CD4-positive, alpha-beta T cell treated with Interleukin-2 at 100 ng/mL for 4 hours (primary cell): ENCODE measurements around the gene SLC1A2.

ENCODE experiments used
- DNase-seq: peaks from one replicate; pipeline ENCODE4 v3.0.0-alpha.2; 2020; ENCODE audit warnings: low spot score

Gene SLC1A2

GRCh38 chr11:35223371-35223796 is 196.0 kb downstream of the SLC1A2 start:
- no peak for DNase-seq

- no peak for DNase-seq
These were observed 200.4 kb downstream of the SLC1A2 start for GRCh38 chr11:35218956-35219355.

DNA sequence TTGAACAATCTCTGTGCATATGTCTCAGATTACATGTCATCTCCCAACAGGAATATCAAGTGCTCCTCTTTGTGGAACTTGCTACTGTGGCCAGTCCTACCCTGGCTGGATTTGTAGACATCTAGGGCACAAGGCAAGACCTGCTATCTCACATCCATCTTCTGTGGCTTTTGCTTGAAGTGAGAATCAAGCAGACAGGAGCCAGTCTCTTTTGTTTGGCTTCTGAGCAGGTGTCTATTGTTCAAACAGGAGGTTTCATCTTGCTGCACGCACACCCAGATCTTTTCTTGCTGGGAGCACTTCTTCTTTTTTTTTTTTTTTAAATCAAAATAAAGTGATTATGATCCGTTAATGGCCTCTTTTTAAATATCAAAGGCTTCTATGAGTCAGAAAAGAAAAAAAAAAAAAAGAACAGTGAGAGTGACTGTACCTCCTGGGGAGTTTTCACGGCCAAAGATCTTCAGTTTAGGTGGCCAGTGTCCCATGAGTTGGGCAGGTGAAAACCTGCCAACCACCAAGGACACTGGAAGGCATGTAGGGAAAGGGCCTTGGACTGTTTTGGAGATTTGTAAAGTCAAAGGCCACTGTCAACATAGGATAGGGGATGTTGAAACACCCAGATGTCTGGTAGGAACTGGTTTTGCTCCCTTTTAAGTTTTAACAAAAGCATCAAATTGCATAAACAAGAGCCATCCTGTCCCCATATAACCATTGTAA is 202.2 kb downstream of the SLC1A2 start:
- DNase-seq = peak; percentile 72

DNA sequence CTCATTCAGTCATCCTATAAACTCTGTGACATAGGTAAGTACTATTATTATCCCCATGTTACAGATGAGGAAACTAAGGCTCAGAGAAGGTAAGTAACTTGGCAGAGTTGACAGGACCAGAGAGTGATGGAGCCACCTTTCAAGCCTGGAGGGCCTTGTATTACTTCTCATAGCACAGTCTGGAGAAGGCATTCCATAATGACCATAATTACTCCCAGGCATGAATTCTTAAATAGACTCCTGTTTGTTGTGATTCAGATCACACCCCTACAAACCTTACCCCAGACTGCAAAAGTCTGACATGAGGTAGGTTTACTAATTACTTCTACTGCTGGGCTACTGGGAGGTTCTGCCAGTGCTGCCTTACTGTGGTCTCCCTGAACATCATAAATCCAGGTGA is 203.4 kb downstream of the SLC1A2 start:
- DNase-seq = no peak

DNA sequence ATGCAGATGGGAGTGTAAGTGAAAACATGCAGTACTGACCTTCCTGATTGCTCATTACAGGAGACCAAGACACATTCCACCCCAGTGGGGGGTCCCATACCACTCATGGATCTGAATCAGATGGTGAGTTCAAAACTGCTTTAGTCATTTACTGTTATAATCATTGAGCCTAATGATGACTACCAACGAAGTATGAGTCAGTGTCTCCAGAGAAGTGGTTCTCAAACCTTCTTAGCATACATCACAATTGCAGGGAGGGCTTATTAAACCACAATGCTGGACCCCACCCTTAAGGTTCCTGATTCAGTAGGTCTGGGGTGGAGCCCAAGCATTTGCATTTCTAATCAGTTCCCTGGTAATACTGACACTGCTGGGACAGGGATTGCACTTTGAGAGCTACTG is 204.6 kb downstream of the SLC1A2 start:
- peak; percentile 79 for DNase-seq

DNA sequence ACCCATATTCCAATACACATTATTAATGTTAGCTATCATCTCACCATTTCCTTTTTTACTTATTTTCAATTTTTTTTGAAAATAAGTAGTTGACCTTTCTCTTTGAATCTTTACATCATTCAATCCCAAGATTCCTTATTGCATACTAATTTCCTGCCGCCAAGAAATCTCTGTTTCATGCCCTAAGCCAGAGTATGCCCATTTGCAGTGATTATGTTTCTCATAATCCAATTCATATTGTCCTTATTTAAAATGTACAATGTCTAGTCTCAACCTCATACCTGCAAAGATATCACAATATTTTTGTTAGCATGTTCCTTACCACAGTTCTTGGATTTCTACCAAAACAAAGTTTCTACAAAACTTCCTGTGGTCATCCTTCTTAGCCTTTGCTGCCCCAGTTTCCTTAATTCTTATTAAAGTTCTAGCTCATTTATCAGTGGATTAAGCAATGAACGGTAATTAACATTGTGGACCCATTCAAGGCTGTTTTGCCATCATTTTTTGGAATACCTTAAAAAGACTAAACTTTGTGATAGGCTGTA is 205.1 kb downstream of the SLC1A2 start:
- no peak for DNase-seq

DNA sequence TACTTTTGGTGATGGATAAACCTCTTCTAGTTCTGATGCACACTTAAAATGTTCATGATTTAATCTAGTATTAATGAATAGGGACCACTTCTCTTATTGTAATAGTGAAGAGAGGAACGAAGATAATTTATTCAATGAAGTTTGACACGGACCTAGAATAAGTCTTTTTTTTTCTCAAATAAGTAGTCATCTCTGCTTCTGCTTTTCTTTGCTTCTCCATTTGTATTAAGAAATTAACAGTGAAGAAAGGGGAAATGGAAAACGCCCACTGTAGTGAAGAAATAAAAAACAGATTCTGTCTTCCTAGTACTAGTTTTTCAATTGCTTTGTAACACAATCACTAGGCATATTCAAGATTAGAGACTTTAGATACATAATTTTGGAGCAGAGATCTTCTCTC is 207.4 kb downstream of the SLC1A2 start:
- DNase-seq = no peak

DNA sequence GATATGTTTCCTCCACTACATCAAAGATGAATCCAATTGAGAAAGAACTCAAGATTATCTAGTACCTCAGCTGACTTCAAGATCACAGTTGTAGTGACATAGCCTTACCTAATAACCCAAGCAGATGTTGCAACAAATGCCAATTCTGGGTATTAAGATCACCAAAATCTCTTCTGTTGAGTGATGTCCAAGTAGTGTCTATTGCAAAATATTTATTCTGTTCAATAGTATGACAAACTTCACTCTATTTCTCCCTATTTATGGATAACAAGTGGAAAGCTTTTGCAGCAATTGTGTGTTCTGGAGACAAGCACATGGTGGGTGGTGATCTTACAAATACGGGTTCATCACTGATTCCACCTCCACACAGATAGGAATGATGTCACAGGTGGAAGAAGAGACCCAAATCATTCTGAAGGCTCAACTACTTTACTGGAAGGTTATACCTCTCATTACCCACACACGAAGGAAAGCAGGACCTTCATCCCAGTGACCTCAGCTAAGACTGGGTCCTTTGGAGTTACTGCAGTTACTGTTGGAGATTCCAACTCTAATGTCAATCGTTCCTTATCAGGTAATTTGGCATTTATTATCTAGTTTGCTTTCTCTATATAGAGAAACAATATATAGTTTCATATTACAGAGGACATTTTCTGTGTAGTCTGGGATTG is 208.3 kb downstream of the SLC1A2 start:
- no peak for DNase-seq

DNA sequence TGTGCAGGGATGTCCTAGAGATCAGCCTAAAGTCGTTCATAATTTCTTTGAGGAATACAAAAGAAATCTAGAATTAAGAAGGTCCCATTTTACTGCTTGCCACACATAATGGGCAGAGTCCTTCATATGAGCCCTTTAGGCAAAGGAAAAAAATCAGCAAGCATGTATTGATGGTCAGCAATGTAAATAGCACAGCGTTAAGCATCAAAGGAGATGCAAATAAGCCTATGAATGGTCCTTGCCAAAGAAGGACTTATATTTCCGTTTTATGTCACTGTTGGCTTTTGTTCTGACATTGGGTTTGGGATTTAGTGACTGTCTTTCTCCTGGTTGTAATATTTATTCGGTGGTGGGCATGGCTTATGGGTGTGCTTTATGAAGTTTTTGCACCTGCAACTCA is 210.6 kb downstream of the SLC1A2 start:
- DNase-seq = no peak

GRCh38 chr11:35207471-35208403 is 211.6 kb downstream of the SLC1A2 start:
- no peak for DNase-seq

DNA sequence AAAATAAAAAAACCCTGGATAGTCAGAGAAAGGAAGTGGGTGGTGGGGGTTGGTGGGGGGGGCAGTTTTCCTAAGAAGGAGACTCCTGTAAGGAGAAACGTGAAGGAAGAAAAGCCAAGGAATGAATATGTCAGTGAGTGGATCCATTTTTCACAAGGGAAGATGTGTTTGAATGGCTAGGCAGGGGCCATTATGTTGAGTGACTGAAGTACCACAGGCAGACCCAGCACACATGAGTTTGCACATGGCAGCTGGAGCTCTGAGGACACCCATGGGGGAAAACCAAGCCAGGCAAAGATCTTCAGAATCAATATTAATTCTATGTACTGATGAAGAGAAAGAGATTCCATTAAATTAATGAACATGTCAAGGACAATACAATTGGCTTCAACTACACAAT is 212.7 kb downstream of the SLC1A2 start:
- DNase-seq = no peak

GRCh38 chr11:35204614-35205013 is 214.7 kb downstream of the SLC1A2 start:
- DNase-seq = no peak
